Activated CD4-positive, alpha-beta T cell treated with anti-CD3 and anti-CD28 coated beads, Interleukin-2, amount 50 U/mL, for 1 hour (primary cell): Measurements from ENCODE around the gene SYDE2.

ENCODE experiments used
- DNase-seq: peaks from one replicate; pipeline ENCODE4 v3.0.0-alpha.2; 2020

Gene SYDE2

GRCh38 chr1:85115933-85116332 is 84.9 kb downstream of the SYDE2 start:
- no peak for DNase-seq

DNA sequence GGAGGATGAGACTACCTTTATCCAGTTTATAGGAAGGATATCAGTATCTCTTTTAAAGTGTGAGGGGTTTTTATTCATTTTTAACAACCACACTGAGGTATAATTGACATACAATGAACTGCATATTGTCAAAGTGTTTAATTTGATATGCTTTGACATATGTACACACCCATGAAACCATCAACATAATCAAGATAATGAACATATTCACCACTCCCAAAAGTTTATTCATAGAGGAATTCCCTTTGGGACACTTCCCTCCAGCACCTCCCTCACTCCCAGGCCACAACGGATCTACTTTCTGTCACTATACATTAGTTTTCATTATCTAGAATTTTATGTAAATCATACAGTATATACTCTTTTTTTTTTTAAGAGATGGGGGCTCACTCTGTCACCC is 89.1 kb downstream of the SYDE2 start:
- no peak for DNase-seq

DNA sequence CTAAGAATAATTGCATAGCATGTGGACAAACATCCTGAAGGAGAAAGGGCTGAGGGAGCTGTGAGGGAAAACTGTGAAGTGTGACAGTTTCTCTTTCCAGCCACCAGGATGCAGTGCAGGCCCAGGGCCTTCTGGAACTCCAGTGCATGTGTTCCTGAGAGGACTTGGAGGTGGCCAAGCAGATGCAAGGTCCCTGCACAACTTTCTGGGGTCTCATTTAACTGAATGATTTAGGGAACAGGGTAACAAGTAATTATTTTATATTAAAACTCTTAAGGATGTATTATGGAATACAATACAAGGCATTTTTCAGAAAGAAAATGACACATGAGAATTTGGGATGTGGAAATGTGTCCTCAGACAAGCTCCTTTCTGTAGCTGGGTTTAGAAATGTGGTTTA is 91.3 kb downstream of the SYDE2 start:
- peak; percentile 26 for DNase-seq
